CD4-positive, alpha-beta T cell treated with Interleukin-2 at 100 ng/mL for 4 hours (primary cell): ENCODE measurements around the gene RAD51B.

Source experiments
- DNase-seq: peaks from one replicate; pipeline ENCODE4 v3.0.0-alpha.2; 2020; ENCODE audit warnings: low spot score

Gene RAD51B

DNA sequence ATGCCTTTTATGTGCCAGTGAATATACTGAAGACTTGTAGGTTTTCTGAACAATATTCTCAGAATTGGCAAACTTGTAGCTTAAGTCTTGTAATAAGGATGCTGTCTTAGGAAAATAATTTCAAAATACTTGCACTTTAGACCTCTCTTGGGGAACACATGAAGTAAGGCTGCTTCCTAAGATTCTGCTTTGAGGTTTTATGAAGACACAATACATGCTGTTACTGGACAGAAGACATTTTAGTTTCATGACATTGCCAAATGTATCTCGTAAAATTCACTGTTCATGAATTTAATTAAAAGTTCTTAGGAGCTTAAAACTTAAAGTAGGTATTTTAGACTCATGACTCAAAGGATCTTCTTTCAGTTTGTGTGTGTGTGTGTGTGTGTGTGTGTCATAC is 80.7 kb downstream of the RAD51B start:
- no peak for DNase-seq

DNA sequence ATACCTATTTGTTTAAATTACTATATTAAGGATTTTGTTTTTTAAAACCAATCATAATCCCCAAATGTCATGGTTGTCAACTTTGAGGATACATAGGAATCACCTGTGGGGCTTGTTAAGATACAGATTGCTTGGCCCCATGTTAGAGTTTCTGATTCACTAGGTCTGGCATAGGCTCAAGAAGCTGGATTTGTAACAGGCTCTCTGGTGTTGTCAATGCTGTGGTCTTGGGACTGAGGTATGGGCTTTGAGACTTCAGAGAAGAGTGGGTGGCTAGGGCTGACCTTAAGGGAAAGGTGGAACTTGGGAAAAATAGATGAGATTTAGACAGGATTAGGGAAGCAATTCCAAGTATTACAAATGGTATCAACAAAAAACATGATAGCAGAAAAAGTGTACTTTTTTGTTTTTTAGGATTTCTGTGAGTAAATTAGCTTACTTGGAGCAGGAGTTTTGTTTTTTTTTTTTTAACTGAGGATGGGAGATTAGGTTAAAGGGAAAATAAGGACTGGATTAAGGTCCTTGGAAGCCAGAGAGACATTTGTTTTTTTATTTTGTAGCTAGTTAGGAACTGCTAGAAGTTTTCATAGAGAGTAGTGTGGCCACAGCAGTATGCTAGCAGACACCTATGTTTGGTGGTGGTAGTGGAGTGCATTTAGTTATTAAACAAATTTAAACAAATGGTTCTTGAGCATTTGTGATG is 88.6 kb downstream of the RAD51B start:
- DNase-seq = no peak

DNA sequence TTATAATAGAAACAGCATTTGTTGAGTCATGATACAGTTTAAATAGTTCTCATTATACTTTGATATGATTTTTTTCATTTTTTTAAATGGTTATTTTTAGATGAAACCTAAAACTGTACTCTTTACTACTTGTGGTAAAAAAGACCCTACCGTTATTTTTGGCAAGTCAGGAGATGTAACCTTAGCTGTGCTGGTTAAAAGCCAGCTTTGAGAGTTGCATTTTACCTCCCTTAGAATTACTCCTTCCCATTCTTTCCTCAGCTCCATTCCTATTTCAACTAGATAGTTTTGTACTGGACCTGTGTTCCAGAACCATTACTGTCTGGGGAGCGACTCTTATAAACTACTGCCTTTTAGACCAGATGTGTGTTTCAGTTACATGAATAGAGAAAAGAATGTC is 92.0 kb downstream of the RAD51B start:
- no peak for DNase-seq

GRCh38 chr14:67916430-67916829 is 96.9 kb downstream of the RAD51B start:
- no peak for DNase-seq

- DNase-seq = no peak
Measured at GRCh38 chr14:67917006-67917405, 97.4 kb downstream of the RAD51B start.

DNA sequence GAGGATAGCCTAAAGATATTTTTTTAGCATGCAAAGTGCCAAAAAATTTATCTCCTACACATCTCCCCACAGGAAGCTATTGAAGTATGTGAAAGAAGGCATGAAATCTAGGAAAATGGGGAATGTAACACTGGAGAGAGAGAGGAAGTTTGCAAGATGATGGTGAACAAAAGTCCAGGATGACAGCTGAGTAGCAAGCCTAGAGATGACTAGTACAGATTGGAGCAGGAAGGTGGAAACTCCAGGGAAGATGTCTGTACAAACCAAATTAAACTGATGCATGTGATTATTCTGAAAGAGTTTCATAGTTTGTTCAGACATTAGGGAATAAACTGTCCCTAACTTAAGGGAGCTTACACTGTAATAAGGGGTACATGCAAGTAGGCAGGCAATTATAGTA is 99.3 kb downstream of the RAD51B start:
- no peak for DNase-seq

- no peak for DNase-seq
Measured at GRCh38 chr14:67919259-67920032, 99.9 kb downstream of the RAD51B start.

- DNase-seq = no peak
Measured at GRCh38 chr14:67926821-67927220, 107.2 kb downstream of the RAD51B start.

DNA sequence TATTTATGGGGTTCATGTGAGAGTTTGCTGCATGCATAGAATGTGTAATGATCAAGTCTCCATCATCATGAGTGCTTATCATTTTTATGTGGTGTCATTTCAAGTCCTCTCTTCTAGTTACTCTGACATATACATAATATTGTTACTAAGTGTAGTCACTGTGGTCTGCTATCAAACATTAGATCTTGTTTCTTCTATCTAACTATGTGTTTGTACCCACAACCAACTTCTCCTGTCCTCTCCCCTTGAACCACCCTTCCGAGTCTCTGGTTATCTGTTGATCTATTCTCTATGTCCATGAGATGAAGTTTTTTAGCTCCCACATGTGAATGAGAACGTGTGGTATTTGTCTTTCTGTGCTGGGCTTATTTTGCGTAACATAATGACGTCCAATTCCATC is 107.7 kb downstream of the RAD51B start:
- DNase-seq = no peak

- DNase-seq = no peak
Measured at GRCh38 chr14:67928375-67928774, 108.8 kb downstream of the RAD51B start.

GRCh38 chr14:67932708-67933246 is 113.2 kb downstream of the RAD51B start:
- DNase-seq = no peak

DNA sequence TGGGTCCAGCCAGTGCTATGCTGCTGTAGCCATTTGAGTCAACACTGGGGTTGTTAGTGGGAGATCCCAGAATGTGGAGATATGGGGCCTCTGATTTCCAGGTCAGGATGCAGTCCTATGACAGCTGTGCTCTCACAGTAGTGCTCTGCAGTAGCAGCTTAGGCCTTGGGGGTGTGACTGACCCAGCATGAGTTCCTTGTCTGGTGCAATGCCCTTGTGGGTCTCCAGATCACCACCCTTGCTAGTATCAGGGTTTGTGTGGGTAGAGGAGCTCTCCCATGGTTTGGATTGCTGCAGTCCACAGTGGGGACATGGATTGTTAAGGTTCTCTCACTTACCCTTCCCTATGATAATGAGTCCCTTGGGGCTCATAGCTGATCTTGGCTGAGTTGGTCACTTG is 113.7 kb downstream of the RAD51B start:
- no peak for DNase-seq

- DNase-seq = peak; percentile 53
Measured at GRCh38 chr14:67934087-67934486, 114.5 kb downstream of the RAD51B start.

GRCh38 chr14:67934862-67935261 is 115.3 kb downstream of the RAD51B start:
- no peak for DNase-seq

DNA sequence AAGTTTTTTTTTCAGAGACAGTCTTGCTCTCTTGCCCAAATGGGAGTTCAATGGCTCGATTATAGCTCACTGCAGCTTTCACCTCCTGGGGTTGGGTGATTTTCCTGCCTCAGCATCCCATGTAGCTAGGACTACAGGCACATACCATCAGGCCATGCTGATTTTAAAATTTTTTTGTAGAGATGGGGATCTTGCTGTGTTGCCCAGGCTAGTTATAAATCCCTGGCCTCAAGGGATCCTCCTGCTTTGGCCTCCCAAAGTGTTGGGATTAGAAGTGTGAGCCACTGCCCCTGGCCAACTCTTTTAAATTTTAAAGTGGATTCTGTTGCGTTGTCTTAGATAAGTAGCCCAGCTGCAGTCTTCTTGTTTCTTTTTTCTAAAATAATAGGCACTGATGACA is 115.8 kb downstream of the RAD51B start:
- no peak for DNase-seq

DNA sequence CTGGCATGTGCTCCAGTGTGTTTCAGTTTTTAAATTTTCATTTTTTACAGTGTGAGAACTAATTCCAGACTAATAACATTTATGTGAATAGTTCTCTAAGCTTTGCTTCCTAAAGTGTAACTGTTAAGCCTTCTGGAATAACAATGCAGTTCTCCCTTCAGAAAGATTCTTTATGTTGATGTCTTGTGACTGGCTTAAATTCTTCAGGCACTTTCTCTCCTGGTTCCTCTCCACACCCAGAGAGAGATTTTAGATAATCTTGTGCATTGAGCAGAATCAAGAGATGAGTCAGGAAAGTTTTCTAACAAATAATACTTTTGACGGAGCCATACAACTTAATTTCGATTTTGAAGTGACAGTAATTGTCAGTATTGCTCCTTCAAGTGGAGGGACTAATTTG is 118.5 kb downstream of the RAD51B start:
- no peak for DNase-seq

GRCh38 chr14:67940486-67941455 is 121.2 kb downstream of the RAD51B start:
- DNase-seq = no peak

DNA sequence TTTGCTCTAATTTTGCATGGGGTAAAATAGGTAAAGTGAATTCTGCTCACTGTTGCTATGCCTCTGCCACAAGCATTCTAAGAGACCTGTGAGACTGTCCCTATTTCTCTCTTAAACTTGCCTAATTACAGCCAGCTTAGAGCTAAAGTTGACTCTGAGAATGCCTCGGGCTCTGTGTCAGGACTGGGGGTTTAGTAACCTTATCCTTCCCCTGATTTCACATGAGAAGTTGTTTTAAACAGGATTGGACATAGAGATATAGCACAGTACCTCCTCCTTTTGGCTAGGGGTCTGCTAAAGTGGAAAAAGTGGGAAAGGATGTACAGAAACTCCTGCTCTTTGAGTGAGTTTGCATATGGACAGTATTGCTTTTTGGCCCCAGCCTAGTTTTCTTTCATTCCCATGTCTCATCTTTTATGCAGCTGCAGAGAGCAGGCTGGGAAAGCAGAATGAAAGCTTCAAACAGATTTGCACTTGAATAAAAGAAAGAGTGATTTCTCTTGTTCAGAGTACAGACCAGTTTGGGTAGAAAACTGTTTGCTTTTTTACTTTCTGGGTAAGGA is 122.0 kb downstream of the RAD51B start:
- DNase-seq = no peak

GRCh38 chr14:67942080-67942710 is 122.6 kb downstream of the RAD51B start:
- DNase-seq = no peak

DNA sequence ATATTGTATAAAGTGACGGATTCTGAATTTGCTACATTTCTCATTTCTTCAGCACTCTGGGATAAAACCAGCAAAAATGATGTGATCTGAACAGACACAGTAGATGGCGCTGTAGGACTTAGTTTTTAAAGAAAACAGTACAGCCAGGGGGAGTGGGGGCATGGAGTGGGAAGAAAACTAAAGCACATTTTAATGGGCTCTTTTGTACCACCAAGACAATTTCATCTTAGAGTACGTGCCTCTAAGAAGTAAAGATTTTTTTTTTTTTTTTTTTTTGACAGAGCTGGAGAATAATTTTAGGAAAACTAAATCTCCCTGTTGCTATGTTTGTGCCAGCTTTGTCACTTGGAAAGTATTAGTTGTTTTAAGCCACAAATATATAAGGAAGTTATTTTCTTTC is 124.4 kb downstream of the RAD51B start:
- peak; percentile 63 for DNase-seq

- DNase-seq = no peak
Measured at GRCh38 chr14:67944605-67945004, 125.0 kb downstream of the RAD51B start.
